Tibial nerve (tissue), 4 donors: Measurements from ENCODE around the gene TMTC1. TPM values are rescaled to one million over a fixed set of nuclear protein-coding genes. Genes with fewer than 3 reads are reported as not detected.

Experiments
- DNase-seq, 2 donors: peaks; one replicate each; pipeline ENCODE4 v3.0.0-alpha.2; 2019; ENCODE audit warnings: low spot score in 2 of 2
- H3K27ac ChIP-seq, 4 donors: fragments of 200-600 bp; sonication (generic) in 3 of 4; one replicate each; pipeline ENCODE4 v1.5.1; 2017 to 2019; ENCODE audit warnings: mild to moderate bottlenecking in 1 of 4
- H3K27me3 ChIP-seq, 2 donors: fragments of 200-600 bp; sonication (generic) in 1 of 2; one replicate each; pipeline versions ENCODE4 v1.5.1 to v1.6.0; 2017 to 2019
- H3K36me3 ChIP-seq, 3 donors: fragments of 200-600 bp; sonication (generic); one replicate each; pipeline ENCODE4 v1.5.1; 2018 to 2019
- H3K4me1 ChIP-seq, 4 donors: fragments of 200-600 bp; sonication (generic) in 3 of 4; one replicate each; pipeline ENCODE4 v1.5.1; 2017 to 2019
- H3K4me3 ChIP-seq, 4 donors: fragments of 200-600 bp; sonication (generic) in 3 of 4; one replicate each; pipeline ENCODE4 v1.5.1; 2017 to 2019; ENCODE audit warnings: mild to moderate bottlenecking in 1 of 4, moderate library complexity in 1 of 4
- H3K9me3 ChIP-seq, 4 donors: fragments of 200-600 bp; sonication (generic) in 3 of 4; one replicate each; pipeline ENCODE4 v1.5.1; 2017 to 2019
- CTCF ChIP-seq, 5 experiments: fragments of 200-600 bp in 3 of 5; fragments of 450-650 bp in 2 of 5; sonication (generic) in 3 of 5; IDR thresholded peaks; one replicate each; pipeline ENCODE4 v1.5.1; 2016 to 2019; ENCODE audit warnings: antibody characterized with exemption in 5 of 5, mild to moderate bottlenecking in 3 of 5, moderate library complexity in 2 of 5
- EP300 ChIP-seq, 2 donors: sonication (generic); formaldehyde crosslinking; IDR thresholded peaks; one replicate each; pipeline ENCODE4 v1.6.1; 2017; ENCODE audit warnings: antibody characterized with exemption in 2 of 2, mild to moderate bottlenecking in 1 of 2
- POLR2A ChIP-seq, 2 donors: fragments of 450-650 bp; IDR thresholded peaks; one replicate each; pipeline ENCODE4 v1.6.1; 2017; ENCODE audit warnings: antibody characterized with exemption in 2 of 2, mild to moderate bottlenecking in 2 of 2, moderate library complexity in 2 of 2
- WGBS, 2 donors: methylation state at CpG; one replicate each; pipeline ENCODE4 v1.1.5; 2018; 5-methylcytosine and 5-hydroxymethylcytosine counted together
- total RNA-seq, 4 donors: library from RNA; depleted of rRNA; stranded (reverse); fragments of >200 nt; gene quantifications; one replicate each; pipeline ENCODE4 v1.1.0, GENCODE V29; 2016

The TMTC1 gene
- total RNA-seq, 4 donors from 2014 or later, result 111 to 207 (median 144) TPM

GRCh38 chr12:29589286-29589820, 194.4 kb downstream of the TMTC1 start:
- TF ChIP-seq EP300 (IDR thresholded peaks at IDR 0.05) (no peak), CTCF (IDR thresholded peaks at IDR 0.05) (no peak), POLR2A (IDR thresholded peaks at IDR 0.05) (no peak)
- H3K36me3 ChIP-seq, result peaks cover 0 to 11% (median 0%) of the 10 kb centered on the region in 3 donors
- no peak overlapping the region for H3K27ac ChIP-seq
- peaks cover 0 to 19% (median 0%) of the 10 kb centered on the region in 4 donors for H3K4me1 ChIP-seq
- DNase-seq, result no peak
- peaks cover 0 to 3% (median 0%) of the 10 kb centered on the region in 4 donors for H3K9me3 ChIP-seq
- no peak overlapping the region for H3K4me3 ChIP-seq
- WGBS, 2 donors, result 94 to 95% methylated on average over 2 of the region's 2 CpGs
- H3K27me3 ChIP-seq, result no peaks in the 10 kb centered on the region

- no peak for TF ChIP-seq EP300 (IDR thresholded peaks at IDR 0.05)
- TF ChIP-seq POLR2A (IDR thresholded peaks at IDR 0.05), result no peak
- TF ChIP-seq CTCF (IDR thresholded peaks at IDR 0.05), result no peak
- Histone ChIP-seq H3K27ac (peak overlapping the region in 2 of 4 donors; percentile 63 to 73), H3K27me3 (no peaks in the 10 kb centered on the region), H3K9me3 (no peaks in the 10 kb centered on the region), H3K4me3 (no peak overlapping the region), H3K36me3 (no peaks in the 10 kb centered on the region), H3K4me1 (peaks cover 0 to 52% (median 11%) of the 10 kb centered on the region in 4 donors)
- 61 to 70% methylated on average over 4 of the region's 4 CpGs for WGBS, 2 donors
- DNase-seq, result no peak
Observed at GRCh38 chr12:29582677-29583272, 201.0 kb downstream of the TMTC1 start.

- Histone ChIP-seq H3K27ac (peak overlapping the region in 2 of 4 donors; percentile 63 to 73), H3K4me1 (peaks cover 0 to 57% (median 11%) of the 10 kb centered on the region in 4 donors), H3K9me3 (no peaks in the 10 kb centered on the region), H3K36me3 (no peaks in the 10 kb centered on the region), H3K4me3 (no peak overlapping the region), H3K27me3 (no peaks in the 10 kb centered on the region)
- TF ChIP-seq POLR2A (IDR thresholded peaks at IDR 0.05), result no peak
- no peak for TF ChIP-seq CTCF (IDR thresholded peaks at IDR 0.05)
- no peak for TF ChIP-seq EP300 (IDR thresholded peaks at IDR 0.05)
- no peak for DNase-seq
Observed at GRCh38 chr12:29582146-29582545, 201.6 kb downstream of the TMTC1 start.

GRCh38 chr12:29581631-29582030, 202.1 kb downstream of the TMTC1 start:
- Histone ChIP-seq H3K27me3 (no peaks in the 10 kb centered on the region), H3K36me3 (no peaks in the 10 kb centered on the region), H3K4me3 (no peak overlapping the region), H3K9me3 (no peaks in the 10 kb centered on the region), H3K27ac (peak overlapping the region in 2 of 4 donors; percentile 63 to 73), H3K4me1 (peaks cover 0 to 57% (median 11%) of the 10 kb centered on the region in 4 donors)
- no peak for DNase-seq
- WGBS, 2 donors, result 24 to 27% methylated on average over 4 of the region's 4 CpGs
- TF ChIP-seq POLR2A (IDR thresholded peaks at IDR 0.05) (no peak), CTCF (IDR thresholded peaks at IDR 0.05) (no peak), EP300 (IDR thresholded peaks at IDR 0.05) (no peak)

GRCh38 chr12:29580971-29581370, 202.8 kb downstream of the TMTC1 start:
- H3K4me1 ChIP-seq, result peaks cover 0 to 57% (median 11%) of the 10 kb centered on the region in 4 donors
- H3K9me3 ChIP-seq, result no peaks in the 10 kb centered on the region
- DNase-seq, result no peak
- WGBS, 2 donors, result 70 to 71% methylated on average over 1 of the region's 1 CpG
- no peaks in the 10 kb centered on the region for H3K36me3 ChIP-seq
- H3K27ac ChIP-seq, result peak overlapping the region in 2 of 4 donors; percentile 20 to 73
- H3K27me3 ChIP-seq, result no peaks in the 10 kb centered on the region
- TF ChIP-seq POLR2A (IDR thresholded peaks at IDR 0.05), result no peak
- no peak for TF ChIP-seq CTCF (IDR thresholded peaks at IDR 0.05)
- TF ChIP-seq EP300 (IDR thresholded peaks at IDR 0.05), result no peak
- H3K4me3 ChIP-seq, result no peak overlapping the region
